ENCODE results near the gene ZBTB42. TPM values are rescaled to one million over a fixed set of nuclear protein-coding genes. Genes with fewer than 3 reads are reported as not detected.

The ZBTB42 gene
- total and polyA plus RNA-seq, 2 of the 13 experiments (the other 11 are each of a cell fraction or from before 2014, with no cell fraction given): 2.8 to 4.2 TPM

DNA sequence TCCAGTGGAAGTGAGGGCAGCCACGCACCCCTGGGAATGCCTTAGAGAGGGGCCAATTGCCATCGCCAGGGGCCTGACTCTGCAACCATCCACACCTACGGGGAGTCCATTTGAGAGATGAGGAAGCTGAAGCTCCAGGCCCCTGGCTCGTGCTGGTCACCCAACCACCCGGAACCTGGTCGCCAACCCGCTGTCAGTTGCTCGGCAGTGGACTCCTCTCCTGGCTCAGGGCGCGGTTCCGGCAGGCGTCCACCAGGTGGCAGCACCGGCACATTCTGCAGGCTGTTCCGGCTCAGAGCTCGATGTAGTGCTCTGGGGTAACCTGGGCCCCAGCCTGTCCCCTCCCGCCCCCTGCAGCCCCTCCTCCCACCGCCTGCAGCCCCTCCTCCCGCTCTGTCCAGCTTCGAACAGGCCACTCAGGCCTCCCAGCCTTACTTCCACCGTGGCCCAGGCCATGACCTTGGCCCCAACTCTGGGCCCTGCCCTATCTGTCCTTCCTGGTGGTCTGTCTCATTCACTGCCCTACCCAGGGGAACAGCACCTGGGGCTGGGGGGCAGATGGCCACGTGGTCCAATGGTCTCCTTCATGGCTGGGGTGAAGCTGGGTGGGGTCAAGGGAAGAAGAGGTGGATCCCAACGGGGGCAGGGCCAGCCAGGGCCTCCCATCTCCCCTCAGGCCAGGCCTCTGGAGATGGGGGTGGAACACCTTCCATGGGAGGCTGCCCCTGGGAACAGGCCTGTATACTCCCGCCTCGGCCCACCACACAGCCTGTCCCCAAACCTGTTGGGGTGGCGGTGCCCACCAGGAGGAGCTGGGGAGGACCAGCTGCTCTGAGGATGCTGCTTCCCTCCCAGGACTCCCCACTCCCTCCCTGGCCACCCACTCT lies 32.2 kb upstream of the ZBTB42 start (continued):
- TF ChIP-seq ZMYM2 (CRISPR knock-in tag; IDR thresholded peaks at IDR 0.05) (no peak), SOX13 (IDR thresholded peaks at IDR 0.05) (no peak), SOX13 (CRISPR knock-in tag; conservative IDR thresholded peaks at IDR 0.05 in 1 of 2, IDR thresholded peaks at IDR 0.05 in 1 of 2) (no peak), RARA (CRISPR knock-in tag; IDR thresholded peaks at IDR 0.05) (peak; percentile 79), HNRNPH1 (optimal IDR thresholded peaks at IDR 0.05; ENCODE audit: low read depth, low read length) (no peak), HDAC2 (CRISPR knock-in tag; IDR thresholded peaks at IDR 0.05) (peak; percentile 38; the same call in 1 of the 2 replicates), ZC3H4 (CRISPR knock-in tag; IDR thresholded peaks at IDR 0.05; ENCODE audit: borderline replicate concordance) (peak; percentile 68; the same call in 1 of the 2 replicates), ZNF713 (CRISPR knock-in tag; IDR thresholded peaks at IDR 0.05) (no peak), CCAR2 (optimal IDR thresholded peaks at IDR 0.05; ENCODE audit: low read depth, low read length) (no peak), JUNB (CRISPR knock-in tag; IDR thresholded peaks at IDR 0.05; ENCODE audit: borderline replicate concordance) (no peak), HNF4A (CRISPR knock-in tag; IDR thresholded peaks at IDR 0.05) (peak; percentile 55), ZBTB14 (CRISPR knock-in tag; IDR thresholded peaks at IDR 0.05) (no peak), ZBTB8A (CRISPR knock-in tag; IDR thresholded peaks at IDR 0.05; ENCODE audit: borderline replicate concordance, low read depth) (no peak), SNAPC5 (CRISPR knock-in tag; IDR thresholded peaks at IDR 0.05; ENCODE audit: borderline replicate concordance) (no peak), ZHX2 (IDR thresholded peaks at IDR 0.05; ENCODE audit: low read depth) (no peak), ZHX2 (CRISPR knock-in tag; IDR thresholded peaks at IDR 0.05; ENCODE audit: borderline replicate concordance) (no peak), ZNF136 (CRISPR knock-in tag; IDR thresholded peaks at IDR 0.05; ENCODE audit: low read depth) (0 out of 2 replicates have a peak, but pooled peaks have one; percentile 27), ZNF816 (CRISPR knock-in tag; IDR thresholded peaks at IDR 0.05; ENCODE audit: borderline replicate concordance) (peak; percentile 52; the same call in 1 of the 2 replicates)
- TF ChIP-seq, protein P1, sequence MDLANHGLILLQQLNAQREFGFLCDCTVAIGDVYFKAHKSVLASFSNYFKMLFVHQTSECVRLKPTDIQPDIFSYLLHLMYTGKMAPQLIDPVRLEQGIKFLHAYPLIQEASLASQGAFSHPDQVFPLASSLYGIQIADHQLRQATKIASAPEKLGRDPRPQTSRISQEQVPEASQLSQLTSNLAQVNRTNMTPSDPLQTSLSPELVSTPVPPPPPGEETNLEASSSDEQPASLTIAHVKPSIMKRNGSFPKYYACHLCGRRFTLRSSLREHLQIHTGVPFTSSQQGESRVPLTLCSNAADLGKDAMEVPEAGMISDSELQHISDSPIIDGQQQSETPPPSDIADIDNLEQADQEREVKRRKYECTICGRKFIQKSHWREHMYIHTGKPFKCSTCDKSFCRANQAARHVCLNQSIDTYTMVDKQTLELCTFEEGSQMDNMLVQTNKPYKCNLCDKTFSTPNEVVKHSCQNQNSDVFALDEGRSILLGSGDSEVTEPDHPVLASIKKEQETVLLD (CRISPR knock-in tag; IDR thresholded peaks at IDR 0.05; ENCODE audit: low read depth): 0 out of 2 replicates have a peak, but pooled peaks have one; percentile 41
- TF ChIP-seq, protein P2, sequence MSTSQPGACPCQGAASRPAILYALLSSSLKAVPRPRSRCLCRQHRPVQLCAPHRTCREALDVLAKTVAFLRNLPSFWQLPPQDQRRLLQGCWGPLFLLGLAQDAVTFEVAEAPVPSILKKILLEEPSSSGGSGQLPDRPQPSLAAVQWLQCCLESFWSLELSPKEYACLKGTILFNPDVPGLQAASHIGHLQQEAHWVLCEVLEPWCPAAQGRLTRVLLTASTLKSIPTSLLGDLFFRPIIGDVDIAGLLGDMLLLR (CRISPR knock-in tag; IDR thresholded peaks at IDR 0.05): no peak

All from HepG2 (cell line).